UCSD-AML1 (cell line): ENCODE data around the gene ZBTB7C.

Source experiments
- DNase-seq: peaks from one replicate; lab custom pipeline; 2025; ENCODE audit not compliant: unreplicated experiment; lab: John Stamatoyannopoulos, UW

ZBTB7C gene

GRCh38 chr18:47983946-47984345, 425.2 kb downstream of the ZBTB7C start:
- no peak for DNase-seq

GRCh38 chr18:47983055-47983454, 426.1 kb downstream of the ZBTB7C start:
- DNase-seq, result no peak

GRCh38 chr18:47981830-47982229, 427.4 kb downstream of the ZBTB7C start:
- DNase-seq, result no peak

- no peak for DNase-seq
Observed at GRCh38 chr18:47981320-47981719, 427.9 kb downstream of the ZBTB7C start.

GRCh38 chr18:47979611-47980200, 429.5 kb downstream of the ZBTB7C start:
- DNase-seq, result no peak

- DNase-seq, result no peak
Observed at GRCh38 chr18:47978603-47979002, 430.6 kb downstream of the ZBTB7C start.

- DNase-seq, result no peak
Observed at GRCh38 chr18:47978141-47978540, 431.0 kb downstream of the ZBTB7C start.
